K562 (cell line): Measurements from ENCODE around the gene SKP2. TPM values are rescaled to one million over a fixed set of nuclear protein-coding genes. Genes with fewer than 3 reads are reported as not detected.

Source experiments
- ATAC-seq: fragments of 200-7000 bp; cut with Tn5 transposase; 3 replicates; pipeline ENCODE4 v1.9.1; 2020; ENCODE audit warnings: moderate library complexity
- BruUV-seq: library from RNA; stranded (reverse); fragments of 400-500 nt; replicated peaks from 2 replicates; lab custom pipeline; 2021; lab: Mats Ljungman, UMichigan
- CTCF ChIA-PET: fragments of 300-600 bp; formaldehyde crosslinking; extraction: SDS; loops from one replicate; lab custom pipeline; 2021; ENCODE audit warnings: low intra/inter-chr PET ratio; lab: Yijun Ruan, JAX
- POLR2A ChIA-PET: fragments of 300-600, 350-650 bp; sonication (Branson Sonifier 250); formaldehyde crosslinking; extraction: SDS; loops from one replicate; lab custom pipeline; 2021; ENCODE audit warnings: antibody characterized with exemption, inconsistent platforms; lab: Yijun Ruan, JAX
- DNase-seq, 4 experiments: peaks; one replicate each; pipeline versions ENCODE4 v3.0.0 to v3.0.0-alpha.2; 2011 to 2018; ENCODE audit warnings: low spot score in 3 of 4, mixed read lengths in 3 of 4; ENCODE audit errors: extremely low read depth in 1 of 4
- FAIRE-seq: peaks from 2 replicates; lab custom pipeline; 2011; peaks lifted over from hg19 to GRCh38; lab: Jason Lieb, UNC
- H2AFZ ChIP-seq: 2 replicates; pipeline ENCODE4 v1.6.0; 2011; ENCODE audit warnings: low read depth, low read length, control low read depth, inconsistent platforms
- H3K27ac ChIP-seq: fragments of 200-600 bp; 3 replicates; pipeline ENCODE4 v1.8.0; 2011; ENCODE audit warnings: low read depth, mild to moderate bottlenecking, control low read depth, inconsistent platforms, low read length, moderate library complexity, mixed read lengths; ENCODE audit errors: extremely low read depth
- H3K27me3 ChIP-seq, 2 experiments: fragments of 300-600 bp in 1 of 2; 2 replicates in 1 of 2; 3 replicates in 1 of 2; pipeline versions ENCODE4 v1.6.0 to v1.8.0; 2011; ENCODE audit warnings: inconsistent platforms in 2 of 2, low read length in 2 of 2, mild to moderate bottlenecking in 1 of 2, mixed read lengths in 1 of 2, moderate library complexity in 1 of 2; ENCODE audit not compliant: control insufficient read depth in 2 of 2, insufficient read depth in 2 of 2
- H3K36me3 ChIP-seq: fragments of 300-600 bp; 3 replicates; pipeline ENCODE4 v1.8.0; 2011; ENCODE audit warnings: mild to moderate bottlenecking, low read length, inconsistent platforms; ENCODE audit not compliant: control insufficient read depth, insufficient read depth
- H3K4me1 ChIP-seq, 2 experiments: fragments of 200-600 bp in 1 of 2; replicated peaks in 1 of 2; 2 replicates in 1 of 2; 3 replicates in 1 of 2; pipeline versions ENCODE4 v1.5.1 to v1.8.0; 2011; ENCODE audit warnings: inconsistent platforms in 2 of 2, low read length in 2 of 2, mild to moderate bottlenecking in 1 of 2, mixed read lengths in 1 of 2, moderate library complexity in 1 of 2; ENCODE audit not compliant: control insufficient read depth in 2 of 2, insufficient read depth in 2 of 2
- H3K4me2 ChIP-seq: 2 replicates; pipeline ENCODE4 v1.6.1; 2011; ENCODE audit warnings: low read length, control low read depth, inconsistent platforms, mixed read lengths; ENCODE audit not compliant: insufficient read depth
- H3K4me3 ChIP-seq: fragments of 200-600 bp; sonication (generic), shearing (Covaris generic); 2 replicates; pipeline ENCODE4 v1.5.1; 2016; ENCODE audit warnings: control low read depth, inconsistent platforms
- H3K79me2 ChIP-seq: fragments of 200-600 bp; 3 replicates; pipeline ENCODE4 v1.8.0; 2011; ENCODE audit warnings: low read length, inconsistent platforms; ENCODE audit not compliant: control insufficient read depth, insufficient read depth
- H3K9ac ChIP-seq, 2 experiments: 2 replicates each; pipeline versions ENCODE4 v1.6.0 to v1.6.1; 2011; ENCODE audit warnings: low read depth in 2 of 2, low read length in 2 of 2, control low read depth in 1 of 2, inconsistent platforms in 1 of 2, mild to moderate bottlenecking in 1 of 2, mixed read lengths in 1 of 2; ENCODE audit not compliant: insufficient read depth in 1 of 2
- H3K9me1 ChIP-seq: one replicate; pipeline ENCODE4 v1.6.0; 2011; ENCODE audit warnings: inconsistent platforms, mild to moderate bottlenecking, low read length, moderate library complexity; ENCODE audit not compliant: control insufficient read depth, insufficient read depth
- H3K9me3 ChIP-seq: replicated peaks from 2 replicates; pipeline ENCODE4 v1.5.1; 2011; ENCODE audit warnings: low read depth, low read length, inconsistent platforms; ENCODE audit not compliant: control insufficient read depth, insufficient read depth
- H4K20me1 ChIP-seq: replicated peaks from 2 replicates; pipeline ENCODE4 v1.6.1; 2011; ENCODE audit warnings: low read length, inconsistent platforms, mixed read lengths; ENCODE audit not compliant: control insufficient read depth, insufficient read depth
- ARID1B ChIP-seq: fragments of 450-650 bp; IDR thresholded peaks from 2 replicates; pipeline ENCODE4 v1.6.1; 2016; ENCODE audit warnings: antibody characterized with exemption, mild to moderate bottlenecking, inconsistent platforms
- CHD4 ChIP-seq: fragments of 200-600 bp; sonication (generic); IDR thresholded peaks from 3 replicates; pipeline ENCODE4 v1.6.1; 2012; ENCODE audit warnings: low read depth, mild to moderate bottlenecking, mixed read lengths, low read length, inconsistent platforms; ENCODE audit not compliant: insufficient read depth, insufficient replicate concordance, poor library complexity, severe bottlenecking
- HBP1 ChIP-seq: fragments of 450-650 bp; formaldehyde crosslinking; IDR thresholded peaks from 2 replicates; pipeline ENCODE4 v1.4.0; 2022; ENCODE audit warnings: missing genetic modification characterization
- HINFP ChIP-seq: fragments of 450-650 bp; conservative IDR thresholded peaks from 2 replicates; pipeline ENCODE4 v1.6.1; 2016; ENCODE audit warnings: missing genetic modification characterization, low read depth, mild to moderate bottlenecking, control low read depth, missing compliant biosample characterization
- ILF3 ChIP-seq: fragments of 450-650 bp; IDR thresholded peaks from 2 replicates; pipeline ENCODE4 v1.6.1; 2018; ENCODE audit warnings: antibody characterized with exemption, mild to moderate bottlenecking, moderate library complexity, borderline replicate concordance
- MYBL2 ChIP-seq, 2 experiments: fragments of 450-650 bp in 1 of 2; sonication (generic) in 1 of 2; formaldehyde crosslinking in 1 of 2; IDR thresholded peaks; 2 replicates each; pipeline versions ENCODE4 v1.6.1 to v1.8.1; 2017 to 2022; ENCODE audit warnings: borderline replicate concordance in 1 of 2, inconsistent platforms in 1 of 2, low read depth in 1 of 2, mild to moderate bottlenecking in 1 of 2, missing genetic modification reagents in 1 of 2, moderate library complexity in 1 of 2
- NFE2 ChIP-seq: IDR thresholded peaks from 2 replicates; pipeline ENCODE4 v1.6.1; 2014; ENCODE audit warnings: antibody characterized with exemption, low read depth
- NFIX ChIP-seq: fragments of 250-450 bp; sonication (Bioruptor Pico); IDR thresholded peaks from 2 replicates; pipeline ENCODE4 v1.4.0; 2020; ENCODE audit warnings: low read depth, mild to moderate bottlenecking, moderate library complexity
- PRDM10 ChIP-seq: fragments of 450-650 bp; IDR thresholded peaks from 2 replicates; pipeline ENCODE4 v1.6.1; 2018; ENCODE audit not compliant: partially characterized antibody
- PURB ChIP-seq: sonication (generic); formaldehyde crosslinking; IDR thresholded peaks from 2 replicates; pipeline ENCODE4 v1.9.0; 2021; ENCODE audit warnings: low read depth, mild to moderate bottlenecking, missing genetic modification reagents
- RCOR1 ChIP-seq, 2 experiments: IDR thresholded peaks; 2 replicates each; pipeline ENCODE4 v1.6.1; 2012; ENCODE audit warnings: low read depth in 2 of 2, low read length in 2 of 2, borderline replicate concordance in 1 of 2, improper control_type of control experiment in 1 of 2
- RHOXF2B ChIP-seq: fragments of 250-450 bp; sonication (Bioruptor Pico); conservative IDR thresholded peaks from 2 replicates; pipeline ENCODE4 v1.5.1; 2021
- ZNF140 ChIP-seq: fragments of 250-450 bp; sonication (Bioruptor Pico); IDR thresholded peaks from 2 replicates; pipeline ENCODE4 v1.8.0; 2021; ENCODE audit warnings: moderate library complexity, mild to moderate bottlenecking, inconsistent platforms
- ZNF707 ChIP-seq: fragments of 250-450 bp; sonication (Bioruptor Pico); conservative IDR thresholded peaks from 2 replicates; pipeline ENCODE4 v1.8.0; 2022; ENCODE audit warnings: inconsistent platforms, mild to moderate bottlenecking, moderate library complexity
- WGBS: fragments of 100-300 bp; shearing (Covaris generic); methylation state at CpG from one replicate; pipeline ENCODE4 v1.1.6; 2016; ENCODE audit warnings: low coverage, mixed read lengths; ENCODE audit not compliant: insufficient coverage; ENCODE audit errors: missing lambda C conversion rate; 5-methylcytosine and 5-hydroxymethylcytosine counted together
- in situ Hi-C: fragments of 300-500 bp; cut with MboI; formaldehyde crosslinking; loops from 4 replicates; pipeline ENCODE4 v1.15.0; 2018; ENCODE audit warnings: inconsistent platforms, mixed read lengths
- intact Hi-C: fragments of 100-400 bp; cut with micrococcal nuclease; formaldehyde crosslinking; loops from 2 replicates; pipeline ENCODE4 v1.14.2; 2022
- polyA plus RNA-seq, 8 experiments: library from polyadenylated mRNA; depleted of rRNA in 4 of 8; stranded (reverse) in 5 of 8; unstranded in 3 of 8; fragments of >200 nt; fragmentation: Nextera tagmentation in 2 of 8; fragmentation: Illumina TruSeq in 1 of 8; extraction: Ambion mirVana in 2 of 8; extraction: Trizol in 1 of 8; gene quantifications; 2 replicates each; pipeline versions ENCODE4 v1.2.1 to v1.2.3, GENCODE V29; 2011 to 2014; ENCODE audit warnings: inconsistent platforms in 1 of 8, missing spikeins in 1 of 8
- total RNA-seq, 7 experiments: library from RNA; depleted of rRNA in 6 of 7; stranded (reverse); fragments of >200 nt in 6 of 7; fragmentation: Illumina TruSeq in 2 of 7; extraction: Trizol in 2 of 7; gene quantifications; 2 replicates each; pipeline versions ENCODE4 v1.2.1 to v1.2.3, GENCODE V29; 2011 to 2021; ENCODE audit warnings: low replicate concordance in 1 of 7

Gene SKP2
- total and polyA plus RNA-seq, 9 of the 15 experiments (the other 6 are each of a cell fraction or from before 2014, with no cell fraction given): 30.0 to 97.5 (median 80.8) TPM

- 0 out of 2 replicates have a peak, but pooled peaks have one; percentile 1 for TF ChIP-seq MYBL2 (IDR thresholded peaks at IDR 0.05; ENCODE audit: low read depth)
- TF ChIP-seq MYBL2 (CRISPR knock-in tag; IDR thresholded peaks at IDR 0.05; ENCODE audit: borderline replicate concordance): no peak
- no peak for TF ChIP-seq NFIX
- no peak for TF ChIP-seq PRDM10
- no peak for TF ChIP-seq ZNF140 (CRISPR knock-in tag)
- peak in 1 of 2 experiments; percentile 38; a peak in 1 of 4 replicates for TF ChIP-seq RCOR1 (IDR thresholded peaks at IDR 0.05; ENCODE audit: borderline replicate concordance in 1 of 2, low read depth in 2 of 2, low read length in 2 of 2)
These were observed 40.7 kb upstream of the SKP2 start (continued) for GRCh38 chr5:36111238-36111637.

- 55% methylated on average over 1 of the region's 1 CpG for WGBS
- ATAC-seq (peak; percentile 58), FAIRE-seq (no peak), DNase-seq (peak in 1 of 4 experiments; percentile 14)
- Histone ChIP-seq H3K9ac (no peak overlapping the region), H3K9me1 (no peaks in the 10 kb centered on the region), H2AFZ (no peak overlapping the region), H3K9me3 (peaks cover 4% of the 10 kb centered on the region; the same call in 1 of the 2 replicates), H3K27me3 (no peaks in the 10 kb centered on the region), H3K27ac (no peak overlapping the region), H3K4me2 (no peak overlapping the region), H3K79me2 (no peaks in the 10 kb centered on the region), H4K20me1 (no peaks in the 10 kb centered on the region), H3K4me1 (no peaks in the 10 kb centered on the region; a peak in 1 of 5 replicates), H3K36me3 (peaks cover 19% of the 10 kb centered on the region; the same call in 2 of the 3 replicates), H3K4me3 (no peak overlapping the region)
- CTCF ChIA-PET: no interaction called here
- intact Hi-C loops: no loop called here
- POLR2A ChIA-PET: interaction anchor here (1.3 to 1.6 kb wide), 4 partner anchors 9 to 133 kb away, joined by 3 to 4 read pairs (median 3); no protein-coding TSS in a partner anchor
- in situ Hi-C loops: no loop called here
- BruUV-seq: no TSS peak
- TF ChIP-seq PURB (CRISPR knock-in tag) (no peak), ARID1B (no peak), HINFP (tag) (no peak), ILF3 (no peak), HBP1 (no peak), CHD4 (no peak), RHOXF2B (CRISPR knock-in tag) (no peak), NFE2 (0 out of 2 replicates have a peak, but pooled peaks have one; percentile 32), ZNF707 (no peak)
These were observed 26.0 kb upstream of the SKP2 start for GRCh38 chr5:36125868-36126267.
